ENCODE results near the gene SLC25A30. TPM values are rescaled to one million over a fixed set of nuclear protein-coding genes. Genes with fewer than 3 reads are reported as not detected.

Gene SLC25A30
- total and polyA plus RNA-seq, 8 donors = 3.8 to 12.3 (median 7.5) TPM

GRCh38 chr13:45411631-45412030 lies 6.5 kb downstream of the SLC25A30 start:
- no peak overlapping the region for H3K4me3 ChIP-seq
- no peak overlapping the region for H3K27ac ChIP-seq
- TF ChIP-seq, protein P1, sequence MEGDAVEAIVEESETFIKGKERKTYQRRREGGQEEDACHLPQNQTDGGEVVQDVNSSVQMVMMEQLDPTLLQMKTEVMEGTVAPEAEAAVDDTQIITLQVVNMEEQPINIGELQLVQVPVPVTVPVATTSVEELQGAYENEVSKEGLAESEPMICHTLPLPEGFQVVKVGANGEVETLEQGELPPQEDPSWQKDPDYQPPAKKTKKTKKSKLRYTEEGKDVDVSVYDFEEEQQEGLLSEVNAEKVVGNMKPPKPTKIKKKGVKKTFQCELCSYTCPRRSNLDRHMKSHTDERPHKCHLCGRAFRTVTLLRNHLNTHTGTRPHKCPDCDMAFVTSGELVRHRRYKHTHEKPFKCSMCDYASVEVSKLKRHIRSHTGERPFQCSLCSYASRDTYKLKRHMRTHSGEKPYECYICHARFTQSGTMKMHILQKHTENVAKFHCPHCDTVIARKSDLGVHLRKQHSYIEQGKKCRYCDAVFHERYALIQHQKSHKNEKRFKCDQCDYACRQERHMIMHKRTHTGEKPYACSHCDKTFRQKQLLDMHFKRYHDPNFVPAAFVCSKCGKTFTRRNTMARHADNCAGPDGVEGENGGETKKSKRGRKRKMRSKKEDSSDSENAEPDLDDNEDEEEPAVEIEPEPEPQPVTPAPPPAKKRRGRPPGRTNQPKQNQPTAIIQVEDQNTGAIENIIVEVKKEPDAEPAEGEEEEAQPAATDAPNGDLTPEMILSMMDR (IDR thresholded peaks at IDR 0.05) = no peak
- ATAC-seq (no peak), DNase-seq (no peak), FAIRE-seq (no peak)
- no peaks in the 10 kb centered on the region for H3K9me3 ChIP-seq
- WGBS, 2 donors = 71 to 72% methylated on average over 4 of the region's 4 CpGs
- no peaks in the 10 kb centered on the region for H3K27me3 ChIP-seq
- peaks cover 0 to 25% (median 4%) of the 10 kb centered on the region in 3 donors for H3K36me3 ChIP-seq
- intact Hi-C loops (cut with DNase I) = loop anchor here in 1 of 3 donors (10.0 kb wide), 1 partner anchor 53 kb away; the partner anchor contains the start of gene COG3
- peaks cover 0 to 26% (median 14%) of the 10 kb centered on the region in 3 donors for H3K4me1 ChIP-seq

GRCh38 chr13:45411221-45411620 lies 7.0 kb downstream of the SLC25A30 start:
- intact Hi-C loops (cut with DNase I) = loop anchor here in 1 of 3 donors (10.0 kb wide), 1 partner anchor 54 kb away; the partner anchor contains the start of gene COG3
- 74 to 78% methylated on average over 4 of the region's 4 CpGs for WGBS, 2 donors
- H3K9me3 ChIP-seq = no peaks in the 10 kb centered on the region
- no peak for DNase-seq
- no peaks in the 10 kb centered on the region for H3K27me3 ChIP-seq
- peaks cover 0 to 27% (median 4%) of the 10 kb centered on the region in 3 donors for H3K36me3 ChIP-seq
- no peak for FAIRE-seq
- H3K27ac ChIP-seq = no peak overlapping the region
- TF ChIP-seq, protein P1 (IDR thresholded peaks at IDR 0.05) = no peak
- H3K4me3 ChIP-seq = no peak overlapping the region
- ATAC-seq = no peak
- peaks cover 0 to 22% (median 14%) of the 10 kb centered on the region in 3 donors for H3K4me1 ChIP-seq

- no peak for DNase-seq
- FAIRE-seq = no peak
- TF ChIP-seq, protein P1 (IDR thresholded peaks at IDR 0.05) = no peak
- no peak overlapping the region for H3K27ac ChIP-seq
- intact Hi-C loops (cut with DNase I) = loop anchor here in 1 of 3 donors (10.0 kb wide), 1 partner anchor 54 kb away; the partner anchor contains the start of gene COG3
- H3K4me3 ChIP-seq = no peak overlapping the region
- ATAC-seq = no peak
- peaks cover 0 to 22% (median 14%) of the 10 kb centered on the region in 3 donors for H3K4me1 ChIP-seq
- peaks cover 0 to 34% (median 4%) of the 10 kb centered on the region in 3 donors for H3K36me3 ChIP-seq
- H3K9me3 ChIP-seq = no peaks in the 10 kb centered on the region
- H3K27me3 ChIP-seq = no peaks in the 10 kb centered on the region
- WGBS, 2 donors = 91 to 94% methylated on average over 12 of the region's 12 CpGs
Observed at GRCh38 chr13:45410466-45410865, 7.7 kb downstream of the SLC25A30 start.

- 51 to 61% methylated on average over 2 of the region's 2 CpGs for WGBS, 2 donors
Observed at GRCh38 chr13:45410001-45410400, 8.2 kb downstream of the SLC25A30 start.

More at GRCh38 chr13:45410001-45410400, 8.2 kb downstream of the SLC25A30 start:
- peaks cover 0 to 19% (median 14%) of the 10 kb centered on the region in 3 donors for H3K4me1 ChIP-seq
- no peak overlapping the region for H3K27ac ChIP-seq
- H3K36me3 ChIP-seq = peaks cover 0 to 37% (median 4%) of the 10 kb centered on the region in 3 donors
- DNase-seq (no peak), ATAC-seq (no peak), FAIRE-seq (no peak)
- TF ChIP-seq, protein P1 (IDR thresholded peaks at IDR 0.05) = no peak
- no peaks in the 10 kb centered on the region for H3K9me3 ChIP-seq
- intact Hi-C loops (cut with DNase I) = loop anchor here in 1 of 3 donors (10.0 kb wide), 1 partner anchor 55 kb away; the partner anchor contains the start of gene COG3
- H3K4me3 ChIP-seq = no peak overlapping the region
- H3K27me3 ChIP-seq = no peaks in the 10 kb centered on the region
